ENCODE data around the gene DMXL1. TPM values are rescaled to one million over a fixed set of nuclear protein-coding genes. Genes with fewer than 3 reads are reported as not detected.
"Not testable (repeated sequence)": the region's sequence is repeated elsewhere in the genome, so short reads cannot be mapped to it uniquely, and the experiment has no call there.

DMXL1 gene
- total and polyA plus RNA-seq, 3 donors from 2014 or later: 16.0 to 93.3 (median 63.9) TPM

DNA sequence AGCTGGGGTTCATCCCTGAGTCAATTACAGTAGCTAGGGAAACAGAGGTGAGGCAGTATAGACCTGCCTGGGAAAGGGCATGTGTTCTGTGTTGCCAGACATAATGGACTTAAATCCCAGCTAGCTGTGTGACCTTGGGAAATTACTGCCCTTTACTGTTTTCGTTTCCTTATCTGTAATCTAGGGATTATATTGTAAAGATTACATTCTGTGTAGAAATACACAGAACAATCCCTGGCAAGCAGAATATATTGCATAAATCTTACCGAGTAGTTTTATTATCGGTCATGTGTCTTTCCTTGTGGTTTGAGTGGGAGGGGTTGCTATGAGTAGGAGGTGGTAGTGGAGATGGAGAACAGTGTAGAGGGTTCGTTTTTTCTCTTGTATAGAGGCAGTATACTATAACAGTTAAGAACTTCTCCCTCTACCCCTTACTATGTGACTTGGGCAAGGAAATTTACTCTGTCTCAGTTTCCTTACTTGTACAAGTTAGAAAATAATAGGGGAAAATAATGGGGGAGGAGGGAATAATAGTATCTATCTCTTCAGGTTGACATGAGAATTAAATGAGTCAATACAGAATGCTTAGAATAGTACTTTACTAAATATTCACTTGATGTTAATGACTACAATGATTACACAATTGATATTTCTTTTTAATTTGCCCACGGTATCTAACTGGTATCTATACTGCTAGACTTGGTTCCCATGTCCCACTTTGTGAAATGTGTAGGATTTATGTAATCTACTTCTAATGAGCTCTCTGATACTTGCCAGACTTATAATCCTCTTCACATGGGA, 7.1 kb upstream of the DMXL1 start:
- Histone ChIP-seq H3K27ac (no peak overlapping the region), H3K4me3 (no peak overlapping the region), H3K36me3 (ENCODE audit: low read depth, missing control alignments) (no peaks in the 10 kb centered on the region), H3K4me1 (no peaks in the 10 kb centered on the region), H3K9me3 (no peaks in the 10 kb centered on the region), H3K27me3 (no peaks in the 10 kb centered on the region)
- no peak for DNase-seq
- TF ChIP-seq, protein P1, sequence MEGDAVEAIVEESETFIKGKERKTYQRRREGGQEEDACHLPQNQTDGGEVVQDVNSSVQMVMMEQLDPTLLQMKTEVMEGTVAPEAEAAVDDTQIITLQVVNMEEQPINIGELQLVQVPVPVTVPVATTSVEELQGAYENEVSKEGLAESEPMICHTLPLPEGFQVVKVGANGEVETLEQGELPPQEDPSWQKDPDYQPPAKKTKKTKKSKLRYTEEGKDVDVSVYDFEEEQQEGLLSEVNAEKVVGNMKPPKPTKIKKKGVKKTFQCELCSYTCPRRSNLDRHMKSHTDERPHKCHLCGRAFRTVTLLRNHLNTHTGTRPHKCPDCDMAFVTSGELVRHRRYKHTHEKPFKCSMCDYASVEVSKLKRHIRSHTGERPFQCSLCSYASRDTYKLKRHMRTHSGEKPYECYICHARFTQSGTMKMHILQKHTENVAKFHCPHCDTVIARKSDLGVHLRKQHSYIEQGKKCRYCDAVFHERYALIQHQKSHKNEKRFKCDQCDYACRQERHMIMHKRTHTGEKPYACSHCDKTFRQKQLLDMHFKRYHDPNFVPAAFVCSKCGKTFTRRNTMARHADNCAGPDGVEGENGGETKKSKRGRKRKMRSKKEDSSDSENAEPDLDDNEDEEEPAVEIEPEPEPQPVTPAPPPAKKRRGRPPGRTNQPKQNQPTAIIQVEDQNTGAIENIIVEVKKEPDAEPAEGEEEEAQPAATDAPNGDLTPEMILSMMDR (IDR thresholded peaks at IDR 0.05): no peak
- TF ChIP-seq POLR2A (IDR thresholded peaks at IDR 0.05): no peak
- WGBS, 2 donors: 23 to 37% methylated on average over 5 of the region's 5 CpGs
- intact Hi-C loops (cut with DNase I; ENCODE audit: low total_unique reads): no loop called here

DNA sequence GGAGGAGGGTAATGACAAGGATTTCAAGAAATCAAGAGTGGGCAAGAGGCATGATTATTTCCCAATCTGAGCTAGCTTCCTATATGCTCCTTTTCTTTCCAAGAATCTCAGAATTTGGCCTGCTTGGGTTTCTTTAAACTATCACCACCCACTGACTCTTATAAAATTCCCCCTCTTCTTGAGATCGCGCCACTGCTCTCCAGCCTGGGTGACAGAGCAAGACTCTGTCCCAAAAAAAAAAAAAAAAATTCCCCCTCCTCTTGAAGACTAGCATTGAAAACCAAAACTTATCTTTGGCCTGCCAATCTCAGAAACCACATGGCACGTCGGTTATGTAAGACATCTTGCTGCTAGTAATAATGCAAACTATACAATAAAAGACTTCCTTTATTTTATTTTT, 3.4 kb upstream of the DMXL1 start:
- TF ChIP-seq POLR2A (IDR thresholded peaks at IDR 0.05): no peak
- TF ChIP-seq, protein P1 (IDR thresholded peaks at IDR 0.05): no peak
- intact Hi-C loops (cut with DNase I; ENCODE audit: low total_unique reads): no loop called here
- 95 to 97% methylated on average over 4 of the region's 4 CpGs for WGBS, 2 donors
- Histone ChIP-seq H3K4me3 (no peak overlapping the region), H3K27me3 (no peaks in the 10 kb centered on the region), H3K9me3 (no peaks in the 10 kb centered on the region), H3K4me1 (peaks cover 10% of the 10 kb centered on the region), H3K36me3 (ENCODE audit: low read depth, missing control alignments) (no peaks in the 10 kb centered on the region), H3K27ac (no peak overlapping the region)
- DNase-seq: no peak

DNA sequence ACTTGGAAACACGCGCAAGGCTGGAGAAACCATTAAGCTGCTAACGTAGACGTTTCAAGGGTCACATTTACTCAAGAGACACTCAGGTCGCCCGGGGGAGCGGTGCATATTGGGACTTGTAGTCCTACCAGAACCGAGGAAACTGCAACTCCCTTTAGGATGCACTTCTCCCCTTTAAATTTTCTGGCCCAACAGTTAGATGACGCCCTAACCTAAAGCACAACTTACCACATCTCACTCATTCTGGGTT, 384 bp upstream of the DMXL1 start:
- H3K36me3 ChIP-seq (ENCODE audit: low read depth, missing control alignments): no peaks in the 10 kb centered on the region
- WGBS, 2 donors: 0% methylated on average over 9 of the region's 9 CpGs
- peak overlapping the region; percentile 94 to 99 for H3K4me3 ChIP-seq
- H3K27ac ChIP-seq: peak overlapping the region; percentile 96 to 98
- DNase-seq: peak; percentile 94
- intact Hi-C loops (cut with DNase I; ENCODE audit: low total_unique reads): no loop called here
- H3K9me3 ChIP-seq: no peaks in the 10 kb centered on the region
- peaks cover 26% of the 10 kb centered on the region for H3K4me1 ChIP-seq
- H3K27me3 ChIP-seq: no peaks in the 10 kb centered on the region
- no peak for TF ChIP-seq POLR2A (IDR thresholded peaks at IDR 0.05)
- TF ChIP-seq, protein P1 (IDR thresholded peaks at IDR 0.05): no peak

DNA sequence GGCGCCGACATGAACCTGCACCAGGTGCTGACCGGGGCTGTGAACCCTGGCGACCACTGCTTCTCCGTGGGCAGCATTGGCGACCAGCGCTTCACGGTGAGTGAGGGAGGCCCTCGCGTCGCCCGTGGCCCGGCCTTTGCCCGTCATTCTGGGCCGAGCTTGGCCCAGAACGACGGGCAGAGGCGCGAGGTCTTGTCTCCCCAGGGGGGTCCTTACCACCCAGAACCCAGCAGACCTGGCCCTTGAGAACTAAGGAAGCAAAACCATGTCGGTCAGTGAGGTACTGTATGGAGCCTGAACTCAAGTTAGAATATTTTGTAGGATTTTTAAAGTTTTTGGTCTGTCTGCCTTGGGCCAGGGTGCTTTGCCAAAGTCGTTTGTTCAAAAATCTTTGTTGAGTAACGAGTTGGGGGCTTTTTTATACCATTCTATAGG, 691 bp downstream of the DMXL1 start:
- WGBS, 2 donors: 0% methylated on average over 19 to 20 of the region's 22 CpGs
- TF ChIP-seq POLR2A (IDR thresholded peaks at IDR 0.05): no peak
- TF ChIP-seq, protein P1 (IDR thresholded peaks at IDR 0.05): no peak
- Histone ChIP-seq H3K27me3 (no peaks in the 10 kb centered on the region), H3K9me3 (no peaks in the 10 kb centered on the region), H3K4me1 (peaks cover 26% of the 10 kb centered on the region), H3K36me3 (ENCODE audit: low read depth, missing control alignments) (no peaks in the 10 kb centered on the region), H3K4me3 (peak overlapping the region; percentile 94 to 99), H3K27ac (peak overlapping the region; percentile 96 to 98)
- peak; percentile 54 for DNase-seq
- intact Hi-C loops (cut with DNase I; ENCODE audit: low total_unique reads): no loop called here

DNA sequence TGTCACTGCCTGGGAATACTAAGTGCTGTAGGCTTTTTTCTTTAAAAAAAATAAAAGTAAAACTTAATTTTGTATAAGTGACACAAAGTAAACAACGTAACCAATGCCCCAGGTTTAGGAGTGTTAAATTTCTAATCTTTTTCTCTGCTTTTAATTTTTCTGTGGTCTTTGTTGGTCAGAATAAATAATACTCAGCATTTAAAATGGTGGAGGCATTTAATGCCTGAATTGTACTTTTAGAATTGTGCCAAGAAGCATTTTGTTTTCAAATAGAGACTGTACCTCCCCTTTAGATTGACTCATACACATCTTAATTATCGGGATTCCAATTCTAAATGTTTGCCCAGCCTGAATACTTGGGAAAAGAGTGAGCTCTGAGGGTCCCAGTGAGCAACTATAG, 1.6 kb downstream of the DMXL1 start:
- H3K36me3 ChIP-seq (ENCODE audit: low read depth, missing control alignments): no peaks in the 10 kb centered on the region
- no peaks in the 10 kb centered on the region for H3K9me3 ChIP-seq
- peak overlapping the region in 1 of 2 donors; percentile 99 for H3K4me3 ChIP-seq
- WGBS, 2 donors: 41 to 52% methylated on average over 2 of the region's 2 CpGs
- DNase-seq: no peak
- intact Hi-C loops (cut with DNase I; ENCODE audit: low total_unique reads): no loop called here
- peak overlapping the region; percentile 96 to 98 for H3K27ac ChIP-seq
- no peak for TF ChIP-seq POLR2A (IDR thresholded peaks at IDR 0.05)
- TF ChIP-seq, protein P1 (IDR thresholded peaks at IDR 0.05): no peak
- no peaks in the 10 kb centered on the region for H3K27me3 ChIP-seq
- H3K4me1 ChIP-seq: peaks cover 26% of the 10 kb centered on the region

DNA sequence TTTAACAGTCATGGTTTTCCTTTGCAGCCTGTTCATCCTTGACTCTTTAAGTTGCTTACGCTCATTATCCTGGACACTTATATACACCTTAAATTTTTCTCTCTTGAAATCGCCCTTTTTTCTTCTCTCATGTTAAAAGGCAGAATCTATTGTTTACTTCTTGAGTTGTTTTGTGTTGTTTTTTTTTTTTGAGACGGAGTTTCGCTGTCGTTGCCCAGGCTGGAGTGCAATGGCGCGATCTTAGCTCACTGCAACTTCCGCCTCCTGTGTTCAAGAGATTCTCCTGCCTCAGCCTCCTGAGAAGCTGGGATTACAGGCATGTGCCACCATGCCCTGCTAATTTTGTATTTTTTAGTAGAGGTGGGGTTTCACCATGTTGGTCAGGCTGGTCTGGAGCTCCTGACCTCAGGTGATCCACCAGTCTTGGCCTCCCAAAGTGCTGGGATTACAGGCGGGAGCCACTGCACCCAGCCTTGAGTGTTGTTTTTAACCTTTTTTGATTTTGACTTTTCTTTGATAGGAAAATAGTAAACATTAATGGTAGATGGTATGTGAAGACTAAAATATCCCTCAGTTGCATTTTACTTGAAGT, 3.0 kb downstream of the DMXL1 start:
- intact Hi-C loops (cut with DNase I; ENCODE audit: low total_unique reads); H3K4me3 ChIP-seq; H3K27me3 ChIP-seq; H3K9me3 ChIP-seq; DNase-seq; H3K36me3 ChIP-seq (ENCODE audit: low read depth, missing control alignments): not testable (repeated sequence)
- H3K4me1 ChIP-seq: peaks cover 32% of the 10 kb centered on the region
- WGBS, 2 donors: 78 to 79% methylated on average over 9 of the region's 9 CpGs
- H3K27ac ChIP-seq: peak overlapping the region in 1 of 2 donors; percentile 9
